ENCODE measurements around the gene CNTRL.

CNTRL gene

GRCh38 chr9:121219530-121219929 lies 144.8 kb downstream of the CNTRL start:
- intact Hi-C loops (cut with DNase I), result no loop called here
- no peak for DNase-seq

- intact Hi-C loops (cut with DNase I), result no loop called here
Observed at GRCh38 chr9:121220996-121221663, 146.4 kb downstream of the CNTRL start.

GRCh38 chr9:121221664-121222055 lies 146.9 kb downstream of the CNTRL start:
- DNase-seq, result no peak
- intact Hi-C loops (cut with DNase I), result no loop called here

More at GRCh38 chr9:121220996-121221663, 146.4 kb downstream of the CNTRL start:
- no peak for DNase-seq

GRCh38 chr9:121222524-121223171 lies 147.9 kb downstream of the CNTRL start:
- DNase-seq, result peak in 1 of 10 donors; percentile 77
- intact Hi-C loops (cut with DNase I), result no loop called here

GRCh38 chr9:121225240-121225639 lies 150.5 kb downstream of the CNTRL start:
- intact Hi-C loops (cut with DNase I), result no loop called here
- no peak for DNase-seq

- intact Hi-C loops (cut with DNase I), result no loop called here
- no peak for DNase-seq
Observed at GRCh38 chr9:121226175-121226574, 151.4 kb downstream of the CNTRL start.

Measured in posterior cingulate gyrus (tissue), 11 donors.